GM20431 (cell line): Measurements from ENCODE around the gene SYT12.
"Not testable (repeated sequence)": the region's sequence is repeated elsewhere in the genome, so short reads cannot be mapped to it uniquely, and the experiment has no call there.

Experiments
- in situ Hi-C: fragments of 300-500 bp; cut with MseI, MboI; formaldehyde crosslinking; loops from one replicate; pipeline ENCODE4 v1.15.0; 2020; ENCODE audit warnings: low sequenced_read_pairs; ENCODE audit not compliant: unreplicated experiment

The SYT12 gene

GRCh38 chr11:66992041-66992440, 30.9 kb upstream of the SYT12 start:
- in situ Hi-C loops: no loop called here

- in situ Hi-C loops: no loop called here
These were observed 26.2 kb upstream of the SYT12 start for GRCh38 chr11:66996609-66997273.

DNA sequence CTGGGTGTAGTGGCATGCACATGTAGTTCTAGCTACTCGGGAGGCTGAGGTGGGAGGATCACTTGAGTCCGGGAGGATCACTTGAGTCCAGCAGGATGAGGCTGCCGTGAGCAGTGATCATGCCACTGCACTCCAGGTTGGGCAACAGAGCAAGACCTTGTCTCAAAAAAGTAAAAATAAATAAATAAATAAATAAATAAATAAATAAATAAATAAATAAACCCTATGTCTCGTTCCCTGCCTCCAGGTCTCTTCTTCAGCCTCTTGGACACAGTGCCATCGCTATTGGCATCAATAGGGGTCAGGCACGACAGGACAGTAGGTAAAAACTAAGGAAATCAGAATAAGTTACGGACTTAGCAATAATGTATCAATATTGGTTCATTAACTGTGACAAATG, 23.4 kb upstream of the SYT12 start:
- in situ Hi-C loops: no loop called here

GRCh38 chr11:67001332-67001731, 21.6 kb upstream of the SYT12 start:
- in situ Hi-C loops: no loop called here

GRCh38 chr11:67002297-67002913, 20.5 kb upstream of the SYT12 start:
- in situ Hi-C loops: no loop called here

DNA sequence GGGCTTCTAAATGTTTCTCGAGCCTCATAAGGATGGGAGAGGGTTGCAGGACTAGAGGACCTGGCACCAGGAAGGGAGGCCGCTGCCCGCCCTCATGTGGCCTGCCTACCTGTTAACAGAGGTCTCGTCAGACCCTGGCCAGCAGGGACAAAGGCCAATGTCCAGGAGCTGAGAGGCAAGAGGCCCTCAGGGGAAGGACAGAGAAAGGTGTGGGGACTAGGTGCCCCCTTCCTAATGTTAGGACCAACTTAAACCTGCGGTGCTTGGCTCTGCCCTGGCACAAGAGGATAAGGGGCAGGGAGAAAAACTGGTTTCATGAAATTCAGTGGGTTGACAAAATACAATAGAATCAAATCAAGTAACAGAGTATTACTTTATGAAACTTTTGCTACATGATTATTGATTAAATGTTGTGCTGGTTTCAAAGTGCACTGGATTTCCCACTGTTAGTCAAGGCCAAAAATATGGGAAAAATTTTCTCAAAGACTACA, 20.0 kb upstream of the SYT12 start:
- in situ Hi-C loops: no loop called here

- in situ Hi-C loops: not testable (repeated sequence)
These were observed 17.7 kb upstream of the SYT12 start for GRCh38 chr11:67005200-67005599.

- in situ Hi-C loops: no loop called here
These were observed 16.7 kb upstream of the SYT12 start for GRCh38 chr11:67006029-67006884.

DNA sequence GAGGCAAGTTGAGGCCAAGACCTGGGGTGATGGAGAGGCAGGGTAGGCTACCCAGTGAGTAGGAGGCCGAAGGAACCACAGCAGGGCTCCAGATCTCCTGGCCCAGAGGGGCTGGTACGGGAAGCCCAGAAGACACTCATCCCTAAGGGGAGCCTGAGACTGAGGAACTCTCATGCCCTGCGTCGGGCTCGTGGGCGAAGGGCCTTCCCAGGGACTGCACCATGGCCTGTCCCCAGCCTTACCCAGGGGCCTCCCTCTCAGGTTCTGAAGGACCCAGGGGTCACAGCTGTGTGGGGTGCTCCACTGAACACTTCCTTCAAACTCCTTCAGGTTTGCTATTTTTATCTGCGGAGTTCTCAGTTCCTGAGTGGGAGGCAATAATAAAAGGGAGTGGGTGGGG, 15.8 kb upstream of the SYT12 start:
- in situ Hi-C loops: no loop called here

DNA sequence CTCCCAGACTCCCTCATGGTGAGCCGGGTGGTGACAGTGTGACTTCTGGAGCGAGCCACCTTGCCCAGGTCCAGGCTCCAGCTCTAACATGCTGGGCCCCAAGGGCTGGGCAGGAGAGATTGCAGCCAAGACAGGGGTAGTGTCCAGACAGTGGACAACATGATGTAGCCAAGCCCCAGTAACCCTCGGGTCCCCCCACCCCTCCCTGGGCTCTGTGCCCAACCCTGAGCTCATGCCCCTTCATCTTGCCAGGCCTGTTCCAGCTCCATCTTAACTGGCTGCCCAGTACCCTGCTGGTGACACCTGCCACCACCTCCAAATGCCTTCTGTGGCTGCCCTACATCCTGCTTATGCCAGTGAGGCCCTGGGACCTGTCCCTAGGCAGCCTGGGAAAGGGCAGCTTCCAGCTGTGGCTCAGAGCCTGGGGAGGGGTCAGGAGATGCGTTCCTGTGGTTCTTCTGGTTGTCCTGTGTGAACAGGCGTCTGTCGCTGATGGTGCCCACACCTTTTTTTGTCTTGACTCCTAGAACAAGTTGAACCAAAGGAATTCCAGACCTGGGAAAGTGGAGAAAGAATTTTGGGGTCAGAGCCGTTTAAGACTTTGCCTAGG, 12.5 kb upstream of the SYT12 start:
- in situ Hi-C loops: no loop called here

- in situ Hi-C loops: no loop called here
These were observed 9.4 kb upstream of the SYT12 start for GRCh38 chr11:67013511-67014045.

- in situ Hi-C loops: no loop called here
These were observed 8.6 kb upstream of the SYT12 start for GRCh38 chr11:67014343-67014742.

- in situ Hi-C loops: no loop called here
These were observed 7.9 kb upstream of the SYT12 start for GRCh38 chr11:67015048-67015447.

DNA sequence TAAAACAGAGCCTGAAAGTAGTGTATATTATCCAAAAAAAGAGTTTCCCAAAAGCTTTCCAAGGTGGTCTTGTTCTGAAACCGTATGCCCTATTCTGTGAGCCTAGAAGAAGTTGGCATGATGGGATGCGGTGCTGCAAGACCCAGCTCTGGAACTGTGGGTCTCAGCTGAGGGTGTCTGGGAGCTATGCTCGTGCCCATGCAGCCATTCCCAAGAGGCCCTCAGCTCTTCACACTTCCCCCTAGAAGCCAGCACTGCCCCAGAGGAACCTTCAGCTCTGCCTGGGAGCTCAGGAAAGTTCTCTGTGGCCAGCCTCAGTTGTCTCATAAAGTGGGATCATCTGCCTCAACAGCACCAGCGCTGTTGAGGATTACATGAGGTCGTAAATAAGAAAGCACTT, 6.4 kb upstream of the SYT12 start:
- in situ Hi-C loops: no loop called here

- in situ Hi-C loops: no loop called here
These were observed 2.0 kb upstream of the SYT12 start for GRCh38 chr11:67020949-67021348.

DNA sequence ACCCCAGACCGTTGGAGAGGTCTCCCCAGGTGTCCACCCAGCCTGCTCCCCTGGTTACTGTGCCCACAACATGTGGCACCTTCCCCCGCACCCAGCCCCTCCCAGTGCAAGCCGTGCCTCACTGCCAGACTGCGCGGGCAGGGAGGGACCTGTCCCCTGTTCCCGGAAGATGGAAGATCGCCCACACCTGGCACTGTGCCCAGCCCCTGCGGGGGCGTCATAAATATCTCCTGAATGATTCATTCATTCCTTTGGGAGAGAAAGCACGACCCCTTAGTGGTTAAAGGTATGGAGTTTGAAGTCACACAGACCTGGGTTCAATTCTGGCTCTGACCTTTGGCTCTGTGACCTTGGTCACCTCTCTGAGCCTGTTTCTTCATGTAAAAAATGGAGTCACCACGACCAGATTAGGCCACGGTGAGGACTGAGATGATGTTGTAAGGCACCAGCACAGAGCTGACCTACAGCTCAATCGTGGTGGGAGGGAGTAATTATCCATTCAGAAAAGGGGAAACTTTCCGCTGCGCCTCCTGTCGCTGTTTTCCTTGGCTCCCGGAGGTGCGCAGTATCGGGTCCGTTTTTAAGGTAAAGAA, 497 bp upstream of the SYT12 start:
- in situ Hi-C loops: no loop called here

GRCh38 chr11:67023957-67024353, 1.0 kb downstream of the SYT12 start:
- in situ Hi-C loops: no loop called here

DNA sequence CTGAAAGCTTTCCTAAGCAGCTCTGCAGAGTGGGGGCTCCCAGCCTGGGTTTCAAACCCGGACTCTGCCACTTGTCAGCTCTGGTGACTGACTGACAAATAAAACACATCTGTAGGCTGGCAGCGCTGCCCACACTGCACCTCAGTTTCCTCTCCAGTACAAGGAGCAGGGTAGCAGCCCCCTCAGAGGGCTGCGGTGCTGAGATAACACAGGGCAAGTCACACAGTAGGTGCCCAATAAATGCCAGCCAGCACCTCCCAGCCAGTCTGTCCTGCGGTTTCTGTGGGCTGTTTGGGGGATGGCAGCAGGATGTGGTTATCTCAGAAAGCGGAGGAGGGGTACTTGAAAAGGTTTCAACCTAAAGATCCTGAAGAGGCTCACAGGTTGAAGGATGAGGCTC, 1.5 kb downstream of the SYT12 start:
- in situ Hi-C loops: no loop called here

GRCh38 chr11:67024966-67025365, 2.0 kb downstream of the SYT12 start:
- in situ Hi-C loops: no loop called here

- in situ Hi-C loops: no loop called here
These were observed 2.8 kb downstream of the SYT12 start for GRCh38 chr11:67025750-67026149.
